Kidney (tissue), 14 donors: ENCODE results near the gene SLC12A7. TPM values are rescaled to one million over a fixed set of nuclear protein-coding genes. Genes with fewer than 3 reads are reported as not detected.
A peak's percentile ranks its signal among the peaks of the same experiment; 100 is the strongest.

Experiments
- DNase-seq, 5 donors: peaks; one replicate each; pipeline ENCODE4 v3.0.0-alpha.2; 2013 to 2020
- FAIRE-seq: peaks from 2 replicates; lab custom pipeline; 2012; peaks lifted over from hg19 to GRCh38; lab: Jason Lieb, UNC
- H3K27ac ChIP-seq, 2 donors: one replicate each; pipeline ENCODE4 v1.7.0; 2013; ENCODE audit warnings: low read depth in 2 of 2, low read length in 2 of 2, inconsistent platforms in 1 of 2
- H3K27me3 ChIP-seq: one replicate; pipeline ENCODE4 v1.7.1; 2013; ENCODE audit warnings: low read length, inconsistent platforms; ENCODE audit not compliant: control insufficient read depth, insufficient read depth
- H3K36me3 ChIP-seq, 3 donors: one replicate each; pipeline versions ENCODE4 v1.7.0 to v1.7.1; 2013; ENCODE audit warnings: low read length in 3 of 3, control low read depth in 1 of 3, inconsistent platforms in 1 of 3; ENCODE audit not compliant: insufficient read depth in 3 of 3, control insufficient read depth in 2 of 3
- H3K4me1 ChIP-seq, 3 donors: one replicate each; pipeline versions ENCODE4 v1.7.0 to v1.7.1; 2013; ENCODE audit warnings: low read length in 3 of 3, inconsistent platforms in 1 of 3, low read depth in 1 of 3; ENCODE audit not compliant: control insufficient read depth in 2 of 3, insufficient read depth in 2 of 3
- H3K4me3 ChIP-seq, 3 donors: one replicate each; pipeline versions ENCODE4 v1.7.0 to v1.8.1; 2013; ENCODE audit warnings: low read length in 3 of 3, control low read depth in 1 of 3, inconsistent platforms in 1 of 3
- H3K9ac ChIP-seq, 3 donors: one replicate each; pipeline versions ENCODE4 v1.7.0 to v1.7.1; 2013; ENCODE audit warnings: low read length in 3 of 3, control low read depth in 1 of 3, inconsistent platforms in 1 of 3
- H3K9me3 ChIP-seq, 3 donors: one replicate each; pipeline versions ENCODE4 v1.7.0 to v1.7.1; 2013; ENCODE audit warnings: low read length in 3 of 3, control low read depth in 1 of 3, inconsistent platforms in 1 of 3; ENCODE audit not compliant: control insufficient read depth in 2 of 3, insufficient read depth in 1 of 3
- intact Hi-C: fragments of 100-400 bp; cut with DNase I; formaldehyde crosslinking; loops from one replicate; pipeline ENCODE4 v1.11.1; 2022
- polyA plus RNA-seq: library from polyadenylated mRNA; stranded (reverse); fragments of 350-450 nt; fragmentation: Illumina TruSeq; extraction: RNeasy Lipid Tissue Mini Kit (QIAGEN cat#74804); gene quantifications from one replicate; pipeline ENCODE4 v1.2.3, GENCODE V29; 2014; ENCODE audit warnings: low read depth, low replicate concordance; ENCODE audit not compliant: insufficient read depth
- total RNA-seq: library from RNA; stranded (reverse); fragmentation: NEBNext Ultra II Directional; extraction: Animal tissue kit (Norgen Biotek cat#: 25700); gene quantifications from one replicate; pipeline ENCODE4 v1.2.1, GENCODE V29; 2021
- TF ChIP-seq, protein P1 (sequence below): IDR thresholded peaks from 3 replicates; pipeline ENCODE4 v1.5.1; 2012; ENCODE audit warnings: mild to moderate bottlenecking, moderate library complexity, borderline replicate concordance; ENCODE audit not compliant: insufficient read depth; ENCODE audit errors: extremely low read depth
- donor health status: control.
- donor health status: control.
- donor health status: control.
- donor health status: control.
- donor health status: control.
- donor health status: DM: yes; HTN: yes; CAD: no.
- donor health status: Normal renal cell carcinoma (clear cell type).

The SLC12A7 gene
- total and polyA plus RNA-seq, 2 donors from 2014 or later: 28.2 to 92.9 TPM

DNA sequence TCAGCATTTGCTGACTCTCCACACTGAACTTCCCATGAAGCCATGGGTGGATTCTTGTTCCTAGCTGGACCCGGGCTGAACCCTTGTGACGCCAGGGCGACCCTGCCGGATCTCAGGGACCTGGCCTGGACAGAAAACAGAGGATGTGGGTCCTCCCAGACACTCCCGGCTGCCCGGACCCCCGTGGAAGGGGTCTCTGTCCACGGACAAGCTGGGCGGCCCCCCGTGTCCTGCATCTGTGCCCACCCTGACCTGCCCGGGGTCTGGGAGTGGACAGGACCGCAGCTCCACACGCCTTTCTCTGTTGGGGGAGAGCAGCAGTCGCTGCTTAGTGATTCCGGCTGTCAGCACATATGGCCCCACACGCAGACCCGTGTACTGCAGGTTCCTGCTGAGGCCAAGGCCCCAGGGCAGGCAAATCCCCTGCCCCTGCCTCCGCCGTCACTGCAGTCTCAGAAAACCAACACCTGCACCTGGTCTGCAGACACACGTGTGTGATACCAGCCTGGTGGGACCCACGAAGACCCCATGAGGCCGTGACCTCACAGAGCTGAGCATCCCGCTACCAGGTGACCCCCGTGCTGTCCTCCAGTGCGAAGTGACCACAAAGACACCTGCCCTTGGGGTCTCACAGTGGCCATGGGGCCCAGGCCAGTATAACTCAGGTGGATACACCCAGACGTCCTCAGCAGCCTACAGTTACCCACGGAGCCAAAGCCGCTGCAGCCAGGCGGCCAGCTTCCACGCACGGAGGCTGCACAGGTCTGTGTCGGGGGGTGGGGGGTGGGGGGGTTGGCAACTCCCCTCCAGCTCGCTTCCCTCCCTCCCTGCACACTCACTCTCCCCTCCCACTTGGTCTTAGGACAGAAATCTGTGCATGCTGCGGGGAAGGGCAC is 52.6 kb downstream of the SLC12A7 start:
- intact Hi-C loops: no loop called here
- Histone ChIP-seq H3K36me3 (peaks cover 3 to 44% (median 21%) of the 10 kb centered on the region in 3 donors), H3K4me1 (peaks cover 0 to 4% (median 0%) of the 10 kb centered on the region in 3 donors), H3K27ac (no peak overlapping the region), H3K4me3 (no peak overlapping the region), H3K27me3 (no peaks in the 10 kb centered on the region), H3K9me3 (no peaks in the 10 kb centered on the region), H3K9ac (no peak overlapping the region)
- DNase-seq (peak in 1 of 5 donors; percentile 75), FAIRE-seq (no peak)
- TF ChIP-seq, protein P1, sequence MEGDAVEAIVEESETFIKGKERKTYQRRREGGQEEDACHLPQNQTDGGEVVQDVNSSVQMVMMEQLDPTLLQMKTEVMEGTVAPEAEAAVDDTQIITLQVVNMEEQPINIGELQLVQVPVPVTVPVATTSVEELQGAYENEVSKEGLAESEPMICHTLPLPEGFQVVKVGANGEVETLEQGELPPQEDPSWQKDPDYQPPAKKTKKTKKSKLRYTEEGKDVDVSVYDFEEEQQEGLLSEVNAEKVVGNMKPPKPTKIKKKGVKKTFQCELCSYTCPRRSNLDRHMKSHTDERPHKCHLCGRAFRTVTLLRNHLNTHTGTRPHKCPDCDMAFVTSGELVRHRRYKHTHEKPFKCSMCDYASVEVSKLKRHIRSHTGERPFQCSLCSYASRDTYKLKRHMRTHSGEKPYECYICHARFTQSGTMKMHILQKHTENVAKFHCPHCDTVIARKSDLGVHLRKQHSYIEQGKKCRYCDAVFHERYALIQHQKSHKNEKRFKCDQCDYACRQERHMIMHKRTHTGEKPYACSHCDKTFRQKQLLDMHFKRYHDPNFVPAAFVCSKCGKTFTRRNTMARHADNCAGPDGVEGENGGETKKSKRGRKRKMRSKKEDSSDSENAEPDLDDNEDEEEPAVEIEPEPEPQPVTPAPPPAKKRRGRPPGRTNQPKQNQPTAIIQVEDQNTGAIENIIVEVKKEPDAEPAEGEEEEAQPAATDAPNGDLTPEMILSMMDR: no peak

GRCh38 chr5:1058083-1058945 is 53.5 kb downstream of the SLC12A7 start:
- H3K9me3 ChIP-seq: no peaks in the 10 kb centered on the region
- H3K36me3 ChIP-seq: peaks cover 3 to 44% (median 23%) of the 10 kb centered on the region in 3 donors
- peaks cover 0 to 4% (median 0%) of the 10 kb centered on the region in 3 donors for H3K4me1 ChIP-seq
- no peaks in the 10 kb centered on the region for H3K27me3 ChIP-seq
- H3K9ac ChIP-seq: no peak overlapping the region
- H3K27ac ChIP-seq: no peak overlapping the region
- no peak overlapping the region for H3K4me3 ChIP-seq
- intact Hi-C loops: no loop called here
- DNase-seq (peak in 1 of 5 donors; percentile 59), FAIRE-seq (no peak)
- TF ChIP-seq, protein P1: no peak

DNA sequence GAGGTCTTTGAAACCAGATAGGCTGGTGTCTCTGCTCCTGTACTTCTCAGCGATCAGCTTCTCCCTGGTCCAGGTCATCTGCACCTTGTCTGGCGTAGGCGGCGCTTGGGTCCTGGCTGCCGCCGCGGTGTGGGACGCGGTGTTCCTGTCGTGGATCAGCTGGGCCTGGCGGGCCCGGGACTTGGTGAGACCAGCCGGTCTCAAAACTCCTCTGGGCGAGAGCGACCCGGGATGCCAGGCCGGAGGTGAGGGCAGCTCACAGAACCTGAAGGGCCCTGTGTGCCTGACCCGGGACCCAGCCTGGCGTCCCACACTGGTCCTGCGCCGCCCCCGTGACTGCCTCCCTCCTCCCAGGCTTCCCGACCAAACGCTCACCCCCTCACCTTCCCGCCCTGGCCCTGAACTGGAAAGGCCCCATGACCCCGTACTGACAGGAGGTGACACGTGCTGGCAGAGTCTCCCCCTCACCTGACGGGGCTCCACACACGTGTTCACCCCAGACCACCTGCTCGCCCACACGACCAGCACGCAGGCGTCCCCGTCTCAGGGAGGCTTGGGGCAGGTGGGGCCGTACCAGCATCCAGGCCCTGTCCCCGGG is 54.3 kb downstream of the SLC12A7 start:
- TF ChIP-seq, protein P1: no peak
- FAIRE-seq: no peak
- peak in 1 of 5 donors; percentile 62 for DNase-seq
- Histone ChIP-seq H3K9me3 (no peaks in the 10 kb centered on the region), H3K27ac (no peak overlapping the region), H3K4me3 (no peak overlapping the region), H3K4me1 (peaks cover 0 to 4% (median 0%) of the 10 kb centered on the region in 3 donors), H3K9ac (no peak overlapping the region), H3K36me3 (peaks cover 3 to 46% (median 25%) of the 10 kb centered on the region in 3 donors), H3K27me3 (no peaks in the 10 kb centered on the region)
- intact Hi-C loops: no loop called here
